ENCODE results near the gene PUDP.

Gene PUDP

DNA sequence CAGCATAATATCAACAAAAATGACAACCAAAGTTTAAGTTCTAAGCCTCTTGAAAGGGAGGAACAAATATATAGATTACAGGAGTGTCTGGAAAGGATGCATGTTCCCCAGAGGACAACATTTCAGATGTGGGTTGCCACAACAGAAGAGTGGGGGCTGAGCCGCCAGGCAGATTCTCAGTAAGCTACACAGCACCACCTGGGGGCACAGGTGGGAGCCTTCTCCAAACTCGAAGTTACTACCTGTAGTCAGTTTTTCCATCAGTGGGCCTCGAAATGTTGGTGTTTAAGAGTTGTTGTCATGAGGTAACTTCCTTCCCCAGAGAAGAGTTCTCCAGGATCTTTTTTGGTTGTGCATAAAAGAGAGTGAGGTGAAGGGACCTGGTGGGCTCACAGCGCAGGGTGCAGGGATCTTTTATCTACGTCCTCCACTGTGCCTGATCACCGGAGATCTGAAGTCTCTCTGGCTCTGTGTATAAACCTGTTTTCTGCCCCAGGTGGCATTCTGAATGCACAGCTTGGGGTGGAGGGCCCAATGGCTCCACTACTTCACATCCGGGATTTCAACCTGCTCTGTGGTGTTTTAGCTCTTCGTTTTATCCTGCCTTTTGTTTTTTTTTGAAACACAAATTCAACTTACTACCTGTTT lies 58.9 kb downstream of the PUDP start:
- H3K9ac ChIP-seq (ENCODE audit: low read length in 2 of 2): no peak overlapping the region
- no peak overlapping the region for H3K4me3 ChIP-seq (ENCODE audit: low read length in 2 of 2)
- H3K27me3 ChIP-seq (ENCODE audit: control insufficient read depth in 1 of 2, insufficient read depth in 2 of 2, low read length in 2 of 2): no peaks in the 10 kb centered on the region

DNA sequence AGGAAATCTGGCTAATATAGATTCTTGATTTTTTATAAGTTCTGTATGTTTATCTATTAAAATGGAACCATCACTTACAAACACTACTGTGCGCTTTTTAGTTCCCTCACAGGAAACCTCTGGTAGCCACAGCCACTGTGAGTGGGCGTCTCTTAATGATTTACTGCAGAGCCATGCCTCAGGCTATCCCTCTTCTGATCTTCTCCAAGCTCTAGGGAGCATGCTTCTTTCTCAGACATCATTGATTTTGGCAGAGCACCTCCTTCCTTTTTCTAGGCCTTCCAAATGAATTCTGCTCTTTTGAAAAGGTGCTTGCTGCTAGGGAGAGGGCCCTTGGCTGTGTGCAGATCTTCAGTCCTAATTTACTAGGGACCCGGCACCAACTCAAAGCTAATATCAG lies 61.6 kb downstream of the PUDP start:
- H3K27ac ChIP-seq (ENCODE audit: low read length): no peak overlapping the region
- H3K4me1 ChIP-seq (ENCODE audit: control insufficient read depth, insufficient read depth, low read length): no peaks in the 10 kb centered on the region
- no peak overlapping the region for H3K4me3 ChIP-seq (ENCODE audit: low read length in 2 of 2)
- H3K36me3 ChIP-seq (ENCODE audit: control insufficient read depth in 2 of 2, insufficient read depth in 2 of 2, low read length in 2 of 2): peaks cover 0 to 2% of the 10 kb centered on the region in 2 donors
- no peaks in the 10 kb centered on the region for H3K9me3 ChIP-seq (ENCODE audit: control insufficient read depth in 2 of 2, low read length in 2 of 2)
- no peaks in the 10 kb centered on the region for H3K27me3 ChIP-seq (ENCODE audit: control insufficient read depth in 1 of 2, insufficient read depth in 2 of 2, low read length in 2 of 2)
- H3K9ac ChIP-seq (ENCODE audit: low read length in 2 of 2): no peak overlapping the region

More for the DNA sequence above, 58.9 kb downstream of the PUDP start:
- Histone ChIP-seq H3K27ac (ENCODE audit: low read length) (no peak overlapping the region), H3K9me3 (ENCODE audit: control insufficient read depth in 2 of 2, low read length in 2 of 2) (no peaks in the 10 kb centered on the region), H3K36me3 (ENCODE audit: control insufficient read depth in 2 of 2, insufficient read depth in 2 of 2, low read length in 2 of 2) (no peaks in the 10 kb centered on the region), H3K4me1 (ENCODE audit: control insufficient read depth, insufficient read depth, low read length) (no peaks in the 10 kb centered on the region)

DNA sequence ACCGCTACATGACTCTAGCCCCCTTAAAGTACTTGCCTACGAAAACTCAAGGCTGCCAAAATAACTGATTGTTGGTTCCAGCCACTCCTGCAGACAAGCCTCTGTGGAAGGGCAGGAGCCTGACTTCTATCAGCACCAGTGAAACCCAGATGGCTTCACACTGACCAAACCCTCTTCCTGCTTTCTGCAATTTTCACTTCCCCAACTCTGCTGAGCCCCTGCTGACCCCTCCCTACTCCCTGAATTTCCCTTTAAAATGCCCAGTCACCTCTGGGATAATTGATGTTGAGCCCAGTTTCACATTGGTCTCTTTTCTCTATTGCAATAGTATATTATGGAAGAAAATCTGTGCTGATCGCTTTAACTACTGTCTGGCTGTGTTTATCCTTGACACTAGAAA lies 62.1 kb downstream of the PUDP start:
- Histone ChIP-seq H3K4me3 (ENCODE audit: low read length in 2 of 2) (no peak overlapping the region), H3K27me3 (ENCODE audit: control insufficient read depth in 1 of 2, insufficient read depth in 2 of 2, low read length in 2 of 2) (no peaks in the 10 kb centered on the region), H3K9me3 (ENCODE audit: control insufficient read depth in 2 of 2, low read length in 2 of 2) (no peaks in the 10 kb centered on the region), H3K27ac (ENCODE audit: low read length) (no peak overlapping the region), H3K9ac (ENCODE audit: low read length in 2 of 2) (no peak overlapping the region), H3K36me3 (ENCODE audit: control insufficient read depth in 2 of 2, insufficient read depth in 2 of 2, low read length in 2 of 2) (peaks cover 0 to 2% of the 10 kb centered on the region in 2 donors), H3K4me1 (ENCODE audit: control insufficient read depth, insufficient read depth, low read length) (no peaks in the 10 kb centered on the region)

DNA sequence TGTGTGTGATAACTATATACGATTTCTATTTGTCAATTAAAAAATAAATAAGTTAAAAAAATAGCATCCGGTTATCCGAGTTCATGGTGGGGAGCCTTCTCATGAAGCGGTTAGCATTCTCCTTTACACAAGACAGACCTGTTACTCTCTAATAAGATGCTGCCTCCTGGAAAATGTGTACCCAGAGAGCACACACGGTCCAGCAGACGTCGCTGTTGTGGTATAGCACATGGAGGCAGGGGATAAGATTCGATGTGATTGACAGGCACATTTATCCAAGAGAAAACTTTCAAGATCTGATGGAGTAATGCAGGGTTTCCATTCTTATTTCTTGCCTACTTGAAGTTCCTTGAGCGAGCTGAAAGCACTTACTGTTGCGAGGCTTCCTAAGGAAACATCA lies 63.1 kb downstream of the PUDP start:
- H3K27ac ChIP-seq (ENCODE audit: low read length): no peak overlapping the region
- no peaks in the 10 kb centered on the region for H3K27me3 ChIP-seq (ENCODE audit: control insufficient read depth in 1 of 2, insufficient read depth in 2 of 2, low read length in 2 of 2)
- no peaks in the 10 kb centered on the region for H3K4me1 ChIP-seq (ENCODE audit: control insufficient read depth, insufficient read depth, low read length)
- H3K9ac ChIP-seq (ENCODE audit: low read length in 2 of 2): no peak overlapping the region
- H3K9me3 ChIP-seq (ENCODE audit: control insufficient read depth in 2 of 2, low read length in 2 of 2): no peaks in the 10 kb centered on the region
- H3K36me3 ChIP-seq (ENCODE audit: control insufficient read depth in 2 of 2, insufficient read depth in 2 of 2, low read length in 2 of 2): peaks cover 0 to 2% of the 10 kb centered on the region in 2 donors
- H3K4me3 ChIP-seq (ENCODE audit: low read length in 2 of 2): no peak overlapping the region

DNA sequence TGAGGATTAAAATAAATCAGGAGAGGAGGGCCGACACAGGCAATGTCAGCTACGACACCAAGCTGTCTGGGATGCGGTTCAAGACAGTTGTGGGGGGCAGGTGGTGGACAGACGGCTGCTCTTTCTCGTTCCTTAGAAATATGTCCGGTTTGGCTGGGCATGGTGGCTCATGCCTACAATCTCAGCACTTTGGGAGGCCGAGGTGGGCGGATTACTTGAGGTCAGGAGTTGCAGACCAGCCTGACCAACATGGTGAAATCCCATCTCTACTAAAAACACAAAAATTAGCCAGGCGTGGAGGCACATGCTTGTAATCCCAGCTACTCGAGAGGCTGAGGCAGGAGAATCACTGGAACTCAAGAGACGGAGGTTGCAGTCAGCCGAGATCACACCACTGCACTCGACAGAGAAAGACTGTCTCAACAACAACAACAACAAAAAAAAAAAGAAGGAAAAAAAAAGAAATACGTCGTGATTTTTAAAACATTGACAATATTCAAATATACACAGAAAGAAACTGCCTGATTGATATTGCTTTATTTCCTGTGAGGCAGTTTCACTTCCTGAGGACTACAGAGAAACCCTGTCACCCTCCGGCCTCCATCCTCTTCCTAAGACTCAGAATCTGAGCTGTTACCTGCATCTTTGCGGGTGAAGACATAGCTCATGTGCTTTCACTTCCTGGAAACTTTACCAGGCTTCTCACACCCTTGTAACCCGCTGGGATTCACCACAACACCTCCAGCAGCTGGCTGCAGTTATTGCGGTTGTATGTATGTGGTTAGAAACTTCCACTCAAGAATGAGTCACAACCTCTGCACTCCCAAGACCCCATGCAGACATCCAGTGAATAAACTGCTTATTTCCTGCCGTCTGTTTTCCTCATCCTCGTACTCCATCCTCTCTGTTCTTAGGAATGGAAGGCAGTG lies 64.2 kb downstream of the PUDP start:
- Histone ChIP-seq H3K36me3 (ENCODE audit: control insufficient read depth in 2 of 2, insufficient read depth in 2 of 2, low read length in 2 of 2) (peaks cover 0 to 2% of the 10 kb centered on the region in 2 donors), H3K9me3 (ENCODE audit: control insufficient read depth in 2 of 2, low read length in 2 of 2) (no peaks in the 10 kb centered on the region), H3K4me3 (ENCODE audit: low read length in 2 of 2) (no peak overlapping the region), H3K27ac (ENCODE audit: low read length) (no peak overlapping the region), H3K9ac (ENCODE audit: low read length in 2 of 2) (no peak overlapping the region), H3K27me3 (ENCODE audit: control insufficient read depth in 1 of 2, insufficient read depth in 2 of 2, low read length in 2 of 2) (no peaks in the 10 kb centered on the region), H3K4me1 (ENCODE audit: control insufficient read depth, insufficient read depth, low read length) (no peaks in the 10 kb centered on the region)

DNA sequence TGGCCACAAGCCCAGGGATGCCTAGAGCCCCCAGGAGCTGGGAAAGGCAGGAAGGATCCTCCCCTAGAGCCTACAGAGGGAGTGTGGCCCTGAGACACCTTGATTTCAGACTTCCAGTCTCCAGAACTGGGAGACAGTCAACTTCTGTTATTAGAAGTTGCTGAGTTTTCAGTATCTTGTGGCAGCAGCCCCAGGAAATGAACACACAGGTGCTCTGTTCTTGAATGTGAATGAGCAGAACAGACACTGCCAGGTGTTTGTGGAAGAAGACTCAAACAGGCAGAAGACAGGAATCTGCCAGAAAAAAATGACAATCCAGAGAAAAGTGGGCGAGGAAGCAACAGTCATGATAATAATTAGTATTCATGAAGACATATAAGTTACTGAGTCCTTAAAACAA lies 64.9 kb downstream of the PUDP start:
- Histone ChIP-seq H3K9me3 (ENCODE audit: control insufficient read depth in 2 of 2, low read length in 2 of 2) (no peaks in the 10 kb centered on the region), H3K27me3 (ENCODE audit: control insufficient read depth in 1 of 2, insufficient read depth in 2 of 2, low read length in 2 of 2) (no peaks in the 10 kb centered on the region), H3K9ac (ENCODE audit: low read length in 2 of 2) (no peak overlapping the region), H3K27ac (ENCODE audit: low read length) (no peak overlapping the region), H3K4me3 (ENCODE audit: low read length in 2 of 2) (no peak overlapping the region), H3K4me1 (ENCODE audit: control insufficient read depth, insufficient read depth, low read length) (no peaks in the 10 kb centered on the region), H3K36me3 (ENCODE audit: control insufficient read depth in 2 of 2, insufficient read depth in 2 of 2, low read length in 2 of 2) (peaks cover 0 to 2% of the 10 kb centered on the region in 2 donors)

DNA sequence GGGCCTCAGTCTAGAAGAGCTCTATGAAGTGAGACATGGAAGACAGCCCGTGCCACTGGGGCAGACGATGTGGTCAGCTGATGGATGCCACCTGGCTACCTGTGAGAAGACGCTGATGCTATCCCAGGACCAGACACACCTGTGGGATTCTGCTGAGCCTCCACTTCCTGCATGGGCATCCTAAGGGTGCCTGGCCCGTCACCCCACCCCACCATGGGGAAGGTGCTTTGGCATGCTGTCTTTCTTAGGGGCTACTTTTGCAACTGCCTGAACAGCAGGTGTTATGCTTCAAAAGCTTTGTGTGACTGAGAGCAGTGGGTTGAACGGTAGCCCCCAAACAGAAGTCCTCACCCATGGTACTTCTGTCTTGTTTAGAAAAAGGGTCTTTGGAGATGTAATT lies 65.4 kb downstream of the PUDP start:
- H3K4me3 ChIP-seq (ENCODE audit: low read length in 2 of 2): no peak overlapping the region
- no peak overlapping the region for H3K27ac ChIP-seq (ENCODE audit: low read length)
- no peaks in the 10 kb centered on the region for H3K4me1 ChIP-seq (ENCODE audit: control insufficient read depth, insufficient read depth, low read length)
- no peaks in the 10 kb centered on the region for H3K27me3 ChIP-seq (ENCODE audit: control insufficient read depth in 1 of 2, insufficient read depth in 2 of 2, low read length in 2 of 2)
- peaks cover 0 to 2% of the 10 kb centered on the region in 2 donors for H3K36me3 ChIP-seq (ENCODE audit: control insufficient read depth in 2 of 2, insufficient read depth in 2 of 2, low read length in 2 of 2)
- no peak overlapping the region for H3K9ac ChIP-seq (ENCODE audit: low read length in 2 of 2)
- no peaks in the 10 kb centered on the region for H3K9me3 ChIP-seq (ENCODE audit: control insufficient read depth in 2 of 2, low read length in 2 of 2)

DNA sequence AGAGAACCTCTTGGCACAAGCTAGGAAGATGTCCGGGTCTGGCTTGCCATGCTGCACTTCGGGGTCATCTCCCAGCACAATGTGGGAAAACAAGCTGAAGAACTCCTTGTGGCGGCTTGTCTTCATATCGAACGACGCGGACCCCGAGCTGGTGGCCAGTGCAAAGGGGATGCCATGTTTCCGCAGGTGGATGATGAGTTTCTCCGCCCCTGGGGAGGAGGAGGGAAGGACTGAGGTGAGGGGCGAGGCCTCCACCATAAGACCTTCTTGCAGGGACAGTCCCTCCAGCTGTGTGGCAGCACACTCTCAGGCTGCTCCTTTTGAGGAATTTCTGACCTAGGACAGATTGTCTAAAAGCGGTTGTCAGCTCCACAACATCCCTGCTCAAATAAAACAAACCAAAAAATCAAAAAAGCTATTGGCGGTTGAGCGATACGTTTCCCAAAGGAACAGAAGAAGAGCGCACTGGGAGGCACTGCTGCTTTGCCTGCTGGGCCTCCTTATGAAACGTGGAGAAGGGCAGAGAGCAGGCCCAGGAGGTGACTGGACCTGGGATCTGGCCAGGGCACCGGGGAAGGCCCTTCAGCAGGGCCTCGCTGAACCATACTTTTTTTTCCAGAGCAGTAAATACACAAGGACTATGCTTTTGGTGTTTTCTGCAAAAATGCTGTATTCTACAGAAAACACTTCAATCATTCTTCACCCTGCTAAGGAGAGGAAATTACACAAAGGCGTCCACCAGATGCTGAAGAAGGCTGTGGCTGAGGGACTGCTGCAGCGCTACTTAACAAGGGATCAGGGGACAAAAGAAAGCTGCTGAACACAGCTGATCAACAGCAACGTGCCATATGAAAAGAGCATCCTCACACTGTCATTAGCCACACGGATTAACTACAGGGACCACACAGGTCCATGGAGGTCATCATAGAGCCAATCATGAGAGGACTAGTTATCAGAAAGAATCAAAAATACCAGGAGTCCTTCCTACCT lies 70.4 kb downstream of the PUDP start:
- Histone ChIP-seq H3K4me1 (ENCODE audit: control insufficient read depth, insufficient read depth, low read length) (no peaks in the 10 kb centered on the region), H3K27me3 (ENCODE audit: control insufficient read depth in 1 of 2, insufficient read depth in 2 of 2, low read length in 2 of 2) (no peaks in the 10 kb centered on the region), H3K9ac (ENCODE audit: low read length in 2 of 2) (no peak overlapping the region), H3K9me3 (ENCODE audit: control insufficient read depth in 2 of 2, low read length in 2 of 2) (no peaks in the 10 kb centered on the region), H3K27ac (ENCODE audit: low read length) (no peak overlapping the region), H3K4me3 (ENCODE audit: low read length in 2 of 2) (no peak overlapping the region), H3K36me3 (ENCODE audit: control insufficient read depth in 2 of 2, insufficient read depth in 2 of 2, low read length in 2 of 2) (peaks cover 0 to 10% of the 10 kb centered on the region in 2 donors)

DNA sequence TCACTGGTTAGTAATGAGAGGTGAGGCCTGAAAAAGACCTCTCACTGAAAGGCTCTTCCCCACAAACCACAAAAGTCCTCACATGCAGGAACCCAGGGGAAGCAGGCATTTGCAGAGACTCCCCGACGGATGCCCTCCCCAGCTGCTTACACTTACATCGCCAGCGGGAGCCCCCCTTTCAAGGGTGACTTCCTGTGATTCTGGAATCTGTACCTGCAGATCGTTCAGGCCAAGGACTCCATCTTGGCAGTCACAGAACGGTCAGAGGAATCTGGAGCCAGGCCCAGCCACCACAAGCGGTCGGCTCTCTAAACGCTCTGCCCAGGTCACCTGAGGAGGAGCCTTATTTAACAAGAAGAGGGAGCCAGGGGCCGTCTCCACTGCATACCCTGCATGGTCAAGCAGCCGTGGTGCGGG lies 71.7 kb downstream of the PUDP start:
- H3K36me3 ChIP-seq (ENCODE audit: control insufficient read depth in 2 of 2, insufficient read depth in 2 of 2, low read length in 2 of 2): peaks cover 0 to 8% of the 10 kb centered on the region in 2 donors
- H3K4me1 ChIP-seq (ENCODE audit: control insufficient read depth, insufficient read depth, low read length): no peaks in the 10 kb centered on the region
- no peak overlapping the region for H3K4me3 ChIP-seq (ENCODE audit: low read length in 2 of 2)
- no peaks in the 10 kb centered on the region for H3K27me3 ChIP-seq (ENCODE audit: control insufficient read depth in 1 of 2, insufficient read depth in 2 of 2, low read length in 2 of 2)
- H3K9me3 ChIP-seq (ENCODE audit: control insufficient read depth in 2 of 2, low read length in 2 of 2): no peaks in the 10 kb centered on the region
- no peak overlapping the region for H3K9ac ChIP-seq (ENCODE audit: low read length in 2 of 2)
- H3K27ac ChIP-seq (ENCODE audit: low read length): no peak overlapping the region

DNA sequence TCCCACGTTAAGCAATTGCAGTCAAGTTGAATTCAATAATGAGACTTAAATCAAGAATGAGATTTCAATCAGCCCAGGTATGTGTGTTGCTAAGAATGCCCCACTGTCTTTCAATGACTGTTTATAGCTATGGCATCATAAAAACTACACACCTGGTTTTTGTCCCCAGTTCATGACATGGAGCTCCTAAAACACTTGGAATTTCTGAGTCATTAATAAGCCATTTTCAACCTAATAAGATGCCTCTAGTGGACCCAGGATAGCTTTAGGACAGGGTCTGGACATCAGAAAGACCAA lies 73.1 kb downstream of the PUDP start:
- Histone ChIP-seq H3K36me3 (ENCODE audit: control insufficient read depth in 2 of 2, insufficient read depth in 2 of 2, low read length in 2 of 2) (peaks cover 0 to 8% of the 10 kb centered on the region in 2 donors), H3K9me3 (ENCODE audit: control insufficient read depth in 2 of 2, low read length in 2 of 2) (no peaks in the 10 kb centered on the region), H3K4me3 (ENCODE audit: low read length in 2 of 2) (no peak overlapping the region), H3K9ac (ENCODE audit: low read length in 2 of 2) (no peak overlapping the region), H3K27me3 (ENCODE audit: control insufficient read depth in 1 of 2, insufficient read depth in 2 of 2, low read length in 2 of 2) (no peaks in the 10 kb centered on the region), H3K27ac (ENCODE audit: low read length) (no peak overlapping the region), H3K4me1 (ENCODE audit: control insufficient read depth, insufficient read depth, low read length) (no peaks in the 10 kb centered on the region)
